OCI-LY1 (cell line): Measurements from ENCODE around the gene PPP2R2D.

Experiments
- H2AFZ ChIP-seq: fragments of 200-600 bp; sonication (generic), shearing (Covaris generic); 2 replicates; pipeline ENCODE4 v1.6.0; 2014; ENCODE audit warnings: antibody characterized with exemption, mild to moderate bottlenecking, low read length
- H3F3A ChIP-seq: fragments of 200-600 bp; sonication (generic), shearing (Covaris generic); 2 replicates; pipeline ENCODE4 v1.6.0; 2014; ENCODE audit warnings: mild to moderate bottlenecking, antibody characterized with exemption, low read length, moderate library complexity; ENCODE audit not compliant: insufficient read depth
- H3K27ac ChIP-seq: fragments of 200-600 bp; sonication (generic); 2 replicates; pipeline ENCODE4 v1.5.1; 2014; ENCODE audit warnings: low read length, mixed run types, mild to moderate bottlenecking, low read depth; ENCODE audit not compliant: poor library complexity, severe bottlenecking
- H3K27me3 ChIP-seq: fragments of 200-600 bp; sonication (generic); 2 replicates; pipeline ENCODE4 v1.6.0; 2014; ENCODE audit warnings: antibody characterized with exemption, mild to moderate bottlenecking, low read length, moderate library complexity; ENCODE audit not compliant: insufficient read depth
- H3K36me3 ChIP-seq: fragments of 200-600 bp; sonication (generic); 2 replicates; pipeline ENCODE4 v1.6.1; 2014; ENCODE audit warnings: mild to moderate bottlenecking, antibody characterized with exemption, low read length, moderate library complexity, mixed read lengths; ENCODE audit not compliant: insufficient read depth
- H3K4me1 ChIP-seq: fragments of 200-600 bp; sonication (generic); 2 replicates; pipeline ENCODE4 v1.5.1; 2014; ENCODE audit warnings: mild to moderate bottlenecking, low read length, moderate library complexity; ENCODE audit not compliant: insufficient read depth, severe bottlenecking
- H3K4me2 ChIP-seq: fragments of 200-600 bp; sonication (generic), shearing (Covaris generic); 2 replicates; pipeline ENCODE4 v1.6.1; 2014; ENCODE audit warnings: low read length
- H3K4me3 ChIP-seq: fragments of 200-600 bp; sonication (generic); 2 replicates; pipeline ENCODE4 v1.5.1; 2014; ENCODE audit warnings: low read length, low read depth, mild to moderate bottlenecking, mixed read lengths; ENCODE audit not compliant: poor library complexity, severe bottlenecking
- H3K79me2 ChIP-seq: fragments of 200-600 bp; shearing (Covaris generic); 2 replicates; pipeline ENCODE4 v1.6.1; 2016; ENCODE audit warnings: mixed run types, low read length, mixed read lengths; ENCODE audit not compliant: insufficient read depth
- H3K9ac ChIP-seq: fragments of 200-600 bp; sonication (generic), shearing (Covaris generic); 2 replicates; pipeline ENCODE4 v1.6.1; 2014; ENCODE audit warnings: mild to moderate bottlenecking, low read length, mixed read lengths
- H3K9me2 ChIP-seq: fragments of 200-600 bp; sonication (generic), shearing (Covaris generic); 2 replicates; pipeline ENCODE4 v1.6.1; 2014; ENCODE audit warnings: low read depth, mild to moderate bottlenecking, low read length, mixed read lengths
- H3K9me3 ChIP-seq: fragments of 200-600 bp; shearing (Covaris generic); 2 replicates; pipeline ENCODE4 v1.6.1; 2014; ENCODE audit warnings: low read length, mixed read lengths
- H4K20me1 ChIP-seq: fragments of 200-600 bp; sonication (generic), shearing (Covaris generic); 2 replicates; pipeline ENCODE4 v1.6.0; 2016; ENCODE audit warnings: mild to moderate bottlenecking, low read length; ENCODE audit not compliant: insufficient read depth
- CTCF ChIP-seq: fragments of 200-600 bp; sonication (generic), shearing (Covaris generic); IDR thresholded peaks from 2 replicates; pipeline ENCODE4 v1.5.1; 2017; ENCODE audit warnings: mild to moderate bottlenecking, antibody characterized with exemption, low read length, moderate library complexity, mixed read lengths
- EZH2 ChIP-seq: fragments of 200-600 bp; sonication (generic), shearing (Covaris generic); IDR thresholded peaks from 2 replicates; pipeline ENCODE4 v1.8.0; 2017; ENCODE audit warnings: borderline replicate concordance, mixed run types, mild to moderate bottlenecking, antibody characterized with exemption, low read length, moderate library complexity, mixed read lengths

Gene PPP2R2D

GRCh38 chr10:131885391-131886165 is 15.2 kb upstream of the PPP2R2D start:
- Histone ChIP-seq H3K4me1 (no peaks in the 10 kb centered on the region), H3K36me3 (no peaks in the 10 kb centered on the region), H4K20me1 (no peaks in the 10 kb centered on the region), H3K79me2 (no peaks in the 10 kb centered on the region), H3F3A (no peaks in the 10 kb centered on the region), H3K27me3 (no peaks in the 10 kb centered on the region; the same call in 1 of the 2 replicates), H3K9me3 (0 out of 2 replicates have a peak, but pooled peaks cover 3% of the 10 kb centered on the region), H3K4me2 (no peak overlapping the region), H3K9ac (no peak overlapping the region), H3K27ac (no peak overlapping the region), H3K9me2 (no peaks in the 10 kb centered on the region), H2AFZ (no peak overlapping the region), H3K4me3 (no peak overlapping the region)
- TF ChIP-seq CTCF (peak; percentile 86), EZH2 (no peak)

- TF ChIP-seq EZH2 (no peak), CTCF (no peak)
- H3K9me3 ChIP-seq, result 0 out of 2 replicates have a peak, but pooled peaks cover 3% of the 10 kb centered on the region
- no peak overlapping the region for H3K4me2 ChIP-seq
- no peaks in the 10 kb centered on the region for H3F3A ChIP-seq
- H3K4me3 ChIP-seq, result no peak overlapping the region
- no peaks in the 10 kb centered on the region for H4K20me1 ChIP-seq
- H3K27ac ChIP-seq, result no peak overlapping the region
- no peaks in the 10 kb centered on the region for H3K4me1 ChIP-seq
- no peaks in the 10 kb centered on the region for H3K36me3 ChIP-seq
- no peaks in the 10 kb centered on the region for H3K9me2 ChIP-seq
- H2AFZ ChIP-seq, result no peak overlapping the region
- H3K9ac ChIP-seq, result no peak overlapping the region
- no peaks in the 10 kb centered on the region for H3K79me2 ChIP-seq
- H3K27me3 ChIP-seq, result peaks cover 1% of the 10 kb centered on the region; the same call in 1 of the 2 replicates
These were observed 14.6 kb upstream of the PPP2R2D start for GRCh38 chr10:131886237-131886636.

- no peak for TF ChIP-seq EZH2
- Histone ChIP-seq H2AFZ (no peak overlapping the region), H3K9ac (no peak overlapping the region), H4K20me1 (no peaks in the 10 kb centered on the region), H3K9me3 (no peaks in the 10 kb centered on the region), H3F3A (no peaks in the 10 kb centered on the region), H3K9me2 (no peaks in the 10 kb centered on the region), H3K79me2 (no peaks in the 10 kb centered on the region), H3K4me1 (no peaks in the 10 kb centered on the region), H3K36me3 (no peaks in the 10 kb centered on the region), H3K27ac (no peak overlapping the region), H3K4me2 (no peak overlapping the region), H3K4me3 (no peak overlapping the region), H3K27me3 (peaks cover 6% of the 10 kb centered on the region)
These were observed 12.6 kb upstream of the PPP2R2D start for GRCh38 chr10:131888186-131888604.

GRCh38 chr10:131889755-131890154 is 11.1 kb upstream of the PPP2R2D start:
- no peak overlapping the region for H3K9ac ChIP-seq
- no peaks in the 10 kb centered on the region for H4K20me1 ChIP-seq
- H2AFZ ChIP-seq, result no peak overlapping the region
- H3K4me1 ChIP-seq, result no peaks in the 10 kb centered on the region
- peaks cover 6% of the 10 kb centered on the region for H3K27me3 ChIP-seq
- no peaks in the 10 kb centered on the region for H3K9me2 ChIP-seq
- no peak overlapping the region for H3K27ac ChIP-seq
- H3K4me2 ChIP-seq, result no peak overlapping the region
- H3K79me2 ChIP-seq, result no peaks in the 10 kb centered on the region
- no peaks in the 10 kb centered on the region for H3F3A ChIP-seq
- no peaks in the 10 kb centered on the region for H3K9me3 ChIP-seq
- H3K36me3 ChIP-seq, result no peaks in the 10 kb centered on the region
- TF ChIP-seq CTCF, result no peak
- no peak overlapping the region for H3K4me3 ChIP-seq
